K562 (cell line): ENCODE data around the gene HAND2. TPM values are rescaled to one million over a fixed set of nuclear protein-coding genes. Genes with fewer than 3 reads are reported as not detected.

Source experiments
- ATAC-seq: fragments of 200-7000 bp; cut with Tn5 transposase; 3 replicates; pipeline ENCODE4 v1.9.1; 2020; ENCODE audit warnings: moderate library complexity
- BruUV-seq: library from RNA; stranded (reverse); fragments of 400-500 nt; replicated peaks from 2 replicates; lab custom pipeline; 2021; lab: Mats Ljungman, UMichigan
- CTCF ChIA-PET: fragments of 300-600 bp; formaldehyde crosslinking; extraction: SDS; loops from one replicate; lab custom pipeline; 2021; ENCODE audit warnings: low intra/inter-chr PET ratio; lab: Yijun Ruan, JAX
- POLR2A ChIA-PET: fragments of 300-600, 350-650 bp; sonication (Branson Sonifier 250); formaldehyde crosslinking; extraction: SDS; loops from one replicate; lab custom pipeline; 2021; ENCODE audit warnings: antibody characterized with exemption, inconsistent platforms; lab: Yijun Ruan, JAX
- DNase-seq, 4 experiments: peaks; one replicate each; pipeline versions ENCODE4 v3.0.0 to v3.0.0-alpha.2; 2011 to 2018; ENCODE audit warnings: low spot score in 3 of 4, mixed read lengths in 3 of 4; ENCODE audit errors: extremely low read depth in 1 of 4
- FAIRE-seq: peaks from 2 replicates; lab custom pipeline; 2011; peaks lifted over from hg19 to GRCh38; lab: Jason Lieb, UNC
- H2AFZ ChIP-seq: 2 replicates; pipeline ENCODE4 v1.6.0; 2011; ENCODE audit warnings: low read depth, low read length, control low read depth, inconsistent platforms
- H3K27ac ChIP-seq: fragments of 200-600 bp; 3 replicates; pipeline ENCODE4 v1.8.0; 2011; ENCODE audit warnings: low read depth, mild to moderate bottlenecking, control low read depth, inconsistent platforms, low read length, moderate library complexity, mixed read lengths; ENCODE audit errors: extremely low read depth
- H3K27me3 ChIP-seq, 2 experiments: fragments of 300-600 bp in 1 of 2; 2 replicates in 1 of 2; 3 replicates in 1 of 2; pipeline versions ENCODE4 v1.6.0 to v1.8.0; 2011; ENCODE audit warnings: inconsistent platforms in 2 of 2, low read length in 2 of 2, mild to moderate bottlenecking in 1 of 2, mixed read lengths in 1 of 2, moderate library complexity in 1 of 2; ENCODE audit not compliant: control insufficient read depth in 2 of 2, insufficient read depth in 2 of 2
- H3K36me3 ChIP-seq: fragments of 300-600 bp; 3 replicates; pipeline ENCODE4 v1.8.0; 2011; ENCODE audit warnings: mild to moderate bottlenecking, low read length, inconsistent platforms; ENCODE audit not compliant: control insufficient read depth, insufficient read depth
- H3K4me1 ChIP-seq, 2 experiments: fragments of 200-600 bp in 1 of 2; replicated peaks in 1 of 2; 2 replicates in 1 of 2; 3 replicates in 1 of 2; pipeline versions ENCODE4 v1.5.1 to v1.8.0; 2011; ENCODE audit warnings: inconsistent platforms in 2 of 2, low read length in 2 of 2, mild to moderate bottlenecking in 1 of 2, mixed read lengths in 1 of 2, moderate library complexity in 1 of 2; ENCODE audit not compliant: control insufficient read depth in 2 of 2, insufficient read depth in 2 of 2
- H3K4me2 ChIP-seq: 2 replicates; pipeline ENCODE4 v1.6.1; 2011; ENCODE audit warnings: low read length, control low read depth, inconsistent platforms, mixed read lengths; ENCODE audit not compliant: insufficient read depth
- H3K4me3 ChIP-seq: fragments of 200-600 bp; sonication (generic), shearing (Covaris generic); 2 replicates; pipeline ENCODE4 v1.5.1; 2016; ENCODE audit warnings: control low read depth, inconsistent platforms
- H3K79me2 ChIP-seq: fragments of 200-600 bp; 3 replicates; pipeline ENCODE4 v1.8.0; 2011; ENCODE audit warnings: low read length, inconsistent platforms; ENCODE audit not compliant: control insufficient read depth, insufficient read depth
- H3K9ac ChIP-seq, 2 experiments: 2 replicates each; pipeline versions ENCODE4 v1.6.0 to v1.6.1; 2011; ENCODE audit warnings: low read depth in 2 of 2, low read length in 2 of 2, control low read depth in 1 of 2, inconsistent platforms in 1 of 2, mild to moderate bottlenecking in 1 of 2, mixed read lengths in 1 of 2; ENCODE audit not compliant: insufficient read depth in 1 of 2
- H3K9me1 ChIP-seq: one replicate; pipeline ENCODE4 v1.6.0; 2011; ENCODE audit warnings: inconsistent platforms, mild to moderate bottlenecking, low read length, moderate library complexity; ENCODE audit not compliant: control insufficient read depth, insufficient read depth
- H3K9me3 ChIP-seq: replicated peaks from 2 replicates; pipeline ENCODE4 v1.5.1; 2011; ENCODE audit warnings: low read depth, low read length, inconsistent platforms; ENCODE audit not compliant: control insufficient read depth, insufficient read depth
- H4K20me1 ChIP-seq: replicated peaks from 2 replicates; pipeline ENCODE4 v1.6.1; 2011; ENCODE audit warnings: low read length, inconsistent platforms, mixed read lengths; ENCODE audit not compliant: control insufficient read depth, insufficient read depth
- CREB1 ChIP-seq, 2 experiments: sonication (generic) in 1 of 2; formaldehyde crosslinking in 1 of 2; IDR thresholded peaks; 2 replicates each; pipeline versions ENCODE4 v1.6.1 to v1.8.0; 2012 to 2022; ENCODE audit warnings: inconsistent platforms in 1 of 2, mild to moderate bottlenecking in 1 of 2, missing genetic modification reagents in 1 of 2, moderate library complexity in 1 of 2
- EGR1 ChIP-seq: fragments of 450-650 bp; conservative IDR thresholded peaks from 2 replicates; pipeline ENCODE4 v1.6.1; 2017; ENCODE audit warnings: mild to moderate bottlenecking
- JUND ChIP-seq, 2 experiments: IDR thresholded peaks; 2 replicates in 1 of 2; 3 replicates in 1 of 2; pipeline ENCODE4 v1.6.1; 2011; ENCODE audit warnings: borderline replicate concordance in 2 of 2, low read depth in 2 of 2, low read length in 2 of 2, improper control_type of control experiment in 1 of 2, missing biosample characterization in 1 of 2, missing genetic modification characterization in 1 of 2, missing genetic modification reagents in 1 of 2
- PYGO2 ChIP-seq: fragments of 450-650 bp; IDR thresholded peaks from 2 replicates; pipeline ENCODE4 v1.6.1; 2016; ENCODE audit warnings: mild to moderate bottlenecking, missing genetic modification characterization, moderate library complexity, missing compliant biosample characterization
- TAF15 ChIP-seq: fragments of 200-400 bp; formaldehyde crosslinking; IDR thresholded peaks from 2 replicates; pipeline ENCODE4 v1.6.1; 2017; ENCODE audit warnings: mild to moderate bottlenecking, low read depth, low read length, moderate library complexity
- TCFL5 ChIP-seq: fragments of 250-450 bp; sonication (Bioruptor Pico); conservative IDR thresholded peaks from 2 replicates; pipeline ENCODE4 v1.6.1; 2021; ENCODE audit warnings: mild to moderate bottlenecking, moderate library complexity, matching md5 sums
- THRAP3 ChIP-seq: fragments of 450-650 bp; IDR thresholded peaks from 2 replicates; pipeline ENCODE4 v1.6.1; 2016; ENCODE audit warnings: mild to moderate bottlenecking, inconsistent platforms, borderline replicate concordance
- ZNF232 ChIP-seq: sonication (generic); formaldehyde crosslinking; IDR thresholded peaks from 2 replicates; pipeline ENCODE4 v1.8.0; 2022; ENCODE audit warnings: mild to moderate bottlenecking, missing genetic modification reagents
- ZNF584 ChIP-seq: fragments of 200-800 bp; sonication (Bioruptor generic); IDR thresholded peaks from 2 replicates; pipeline ENCODE4 v1.6.1; 2016; ENCODE audit warnings: low read depth, mild to moderate bottlenecking, missing genetic modification characterization, missing compliant biosample characterization
- WGBS: fragments of 100-300 bp; shearing (Covaris generic); methylation state at CpG from one replicate; pipeline ENCODE4 v1.1.6; 2016; ENCODE audit warnings: low coverage, mixed read lengths; ENCODE audit not compliant: insufficient coverage; ENCODE audit errors: missing lambda C conversion rate; 5-methylcytosine and 5-hydroxymethylcytosine counted together
- in situ Hi-C: fragments of 300-500 bp; cut with MboI; formaldehyde crosslinking; loops from 4 replicates; pipeline ENCODE4 v1.15.0; 2018; ENCODE audit warnings: inconsistent platforms, mixed read lengths
- intact Hi-C: fragments of 100-400 bp; cut with micrococcal nuclease; formaldehyde crosslinking; loops from 2 replicates; pipeline ENCODE4 v1.14.2; 2022
- polyA plus RNA-seq, 8 experiments: library from polyadenylated mRNA; depleted of rRNA in 4 of 8; stranded (reverse) in 5 of 8; unstranded in 3 of 8; fragments of >200 nt; fragmentation: Nextera tagmentation in 2 of 8; fragmentation: Illumina TruSeq in 1 of 8; extraction: Ambion mirVana in 2 of 8; extraction: Trizol in 1 of 8; gene quantifications; 2 replicates each; pipeline versions ENCODE4 v1.2.1 to v1.2.3, GENCODE V29; 2011 to 2014; ENCODE audit warnings: inconsistent platforms in 1 of 8, missing spikeins in 1 of 8
- total RNA-seq, 7 experiments: library from RNA; depleted of rRNA in 6 of 7; stranded (reverse); fragments of >200 nt in 6 of 7; fragmentation: Illumina TruSeq in 2 of 7; extraction: Trizol in 2 of 7; gene quantifications; 2 replicates each; pipeline versions ENCODE4 v1.2.1 to v1.2.3, GENCODE V29; 2011 to 2021; ENCODE audit warnings: low replicate concordance in 1 of 7
- TF ChIP-seq, protein P1 (sequence below): fragments of 450-650 bp; conservative IDR thresholded peaks from 2 replicates; pipeline ENCODE4 v1.6.1; 2016; ENCODE audit warnings: missing genetic modification characterization, low read depth, mild to moderate bottlenecking, control low read depth, missing compliant biosample characterization

HAND2 gene
- total and polyA plus RNA-seq, 9 of the 15 experiments (the other 6 are each of a cell fraction or from before 2014, with no cell fraction given): 1.7 to 12.8 (median 4.9) TPM

DNA sequence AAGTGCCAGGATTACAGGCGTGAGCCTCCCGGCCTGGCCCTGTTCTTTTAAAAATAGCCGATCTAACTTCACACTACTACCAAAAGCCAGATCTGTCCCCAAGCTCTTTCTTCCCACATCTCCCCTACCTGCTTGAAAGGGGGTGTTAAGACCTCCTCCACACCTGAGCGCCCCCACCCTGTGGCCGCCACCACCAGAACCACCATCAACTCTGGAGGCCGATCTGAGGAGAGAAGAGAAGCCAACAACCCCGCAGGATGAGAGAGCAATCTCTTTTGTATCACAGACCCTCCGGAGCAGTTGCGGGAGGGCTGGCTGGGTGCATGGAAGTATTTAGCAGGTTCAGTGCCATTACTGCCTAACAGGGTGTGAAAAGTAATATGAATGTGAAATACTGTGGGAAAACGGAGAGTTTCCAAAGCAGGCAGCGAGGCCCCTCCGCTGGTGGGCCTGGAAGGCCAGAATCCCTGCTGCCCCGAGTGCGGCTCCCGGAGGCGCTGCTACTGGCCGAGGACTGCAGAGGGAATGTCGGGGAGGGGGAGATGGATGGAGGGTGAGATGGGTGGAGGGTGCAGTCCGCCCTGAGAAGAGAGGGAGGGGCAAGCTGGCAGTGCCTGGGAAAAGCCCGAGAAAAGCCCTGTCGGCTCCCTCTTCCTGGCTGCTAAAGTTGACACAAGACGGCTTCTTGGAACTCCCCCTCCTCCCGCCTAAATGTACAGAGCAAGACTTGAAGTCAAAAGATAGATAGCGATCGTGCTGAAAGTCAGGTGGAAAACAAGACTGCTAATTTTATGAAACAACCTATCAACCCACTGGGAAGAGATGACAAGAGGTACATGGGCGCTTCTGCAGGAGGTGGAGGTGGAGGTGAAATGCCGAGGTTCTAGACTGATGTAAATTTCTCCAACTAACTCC is 22.3 kb downstream of the HAND2 start:
- Histone ChIP-seq H3K9me3 (no peaks in the 10 kb centered on the region; the same call in 1 of the 2 replicates), H3K4me3 (no peak overlapping the region), H3K27me3 (no peaks in the 10 kb centered on the region; a peak in 1 of 5 replicates), H3K4me1 (peaks cover 0 to 7% of the 10 kb centered on the region in 2 experiments; a peak in 1 of 5 replicates), H3K36me3 (no peaks in the 10 kb centered on the region), H4K20me1 (no peaks in the 10 kb centered on the region), H3K27ac (no peak overlapping the region), H3K79me2 (no peaks in the 10 kb centered on the region), H2AFZ (no peak overlapping the region), H3K4me2 (no peak overlapping the region), H3K9ac (no peak overlapping the region), H3K9me1 (no peaks in the 10 kb centered on the region)
- CTCF ChIA-PET: interaction anchor here (0.7 kb wide), 1 partner anchor 814 kb away, joined by 3 read pairs; no protein-coding TSS in a partner anchor
- FAIRE-seq (no peak), DNase-seq (no peak), ATAC-seq (no peak)
- intact Hi-C loops (loop anchor here (10.0 kb wide), 1 partner anchor 317 kb away; no protein-coding TSS in a partner anchor), in situ Hi-C loops (loop anchor here (25.0 kb wide), 1 partner anchor 480 kb away; no protein-coding TSS in a partner anchor)
- POLR2A ChIA-PET: no interaction called here
- 58% methylated on average over 24 of the region's 27 CpGs for WGBS
- no peak for TF ChIP-seq CREB1 (IDR thresholded peaks at IDR 0.05)
- TF ChIP-seq CREB1 (CRISPR knock-in tag; IDR thresholded peaks at IDR 0.05): no peak
- no peak for TF ChIP-seq ZNF232 (CRISPR knock-in tag)
- no peak for TF ChIP-seq ZNF584 (CRISPR knock-in tag)
- no peak for TF ChIP-seq TAF15
- no peak for TF ChIP-seq JUND (IDR thresholded peaks at IDR 0.05; ENCODE audit: borderline replicate concordance, low read depth, low read length)
- TF ChIP-seq JUND (tag; IDR thresholded peaks at IDR 0.05; ENCODE audit: borderline replicate concordance, low read depth, low read length): no peak
- TF ChIP-seq EGR1: no peak
- no peak for TF ChIP-seq TCFL5 (CRISPR knock-in tag)
- TF ChIP-seq PYGO2 (tag): no peak
- TF ChIP-seq, protein P1, sequence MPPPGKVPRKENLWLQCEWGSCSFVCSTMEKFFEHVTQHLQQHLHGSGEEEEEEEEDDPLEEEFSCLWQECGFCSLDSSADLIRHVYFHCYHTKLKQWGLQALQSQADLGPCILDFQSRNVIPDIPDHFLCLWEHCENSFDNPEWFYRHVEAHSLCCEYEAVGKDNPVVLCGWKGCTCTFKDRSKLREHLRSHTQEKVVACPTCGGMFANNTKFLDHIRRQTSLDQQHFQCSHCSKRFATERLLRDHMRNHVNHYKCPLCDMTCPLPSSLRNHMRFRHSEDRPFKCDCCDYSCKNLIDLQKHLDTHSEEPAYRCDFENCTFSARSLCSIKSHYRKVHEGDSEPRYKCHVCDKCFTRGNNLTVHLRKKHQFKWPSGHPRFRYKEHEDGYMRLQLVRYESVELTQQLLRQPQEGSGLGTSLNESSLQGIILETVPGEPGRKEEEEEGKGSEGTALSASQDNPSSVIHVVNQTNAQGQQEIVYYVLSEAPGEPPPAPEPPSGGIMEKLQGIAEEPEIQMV (tag): no peak
- TF ChIP-seq THRAP3: no peak
- no TSS peak for BruUV-seq
